Activated CD4-positive, alpha-beta T cell treated with anti-CD3 and anti-CD28 coated beads, Interleukin-2, amount 50 U/mL, for 4 hours (primary cell): ENCODE results near the gene CCDC7.
"Not testable (repeated sequence)": the region's sequence is repeated elsewhere in the genome, so short reads cannot be mapped to it uniquely, and the experiment has no call there.

Experiments
- DNase-seq, 2 experiments: peaks; one replicate each; pipeline ENCODE4 v3.0.0-alpha.2; 2020

Gene CCDC7

GRCh38 chr10:32445740-32446535 is at the start of gene CCDC7:
TSS of gene CCDC7 (plus strand) at chr10:32446140. CDS start at chr10:32451643, 5,503 bp downstream.
- peak; percentile 72 for DNase-seq

- DNase-seq: not testable (repeated sequence)
Observed at GRCh38 chr10:32397163-32397562, 48.8 kb upstream of the CCDC7 start.

- not testable (repeated sequence) for DNase-seq
Observed at GRCh38 chr10:32399720-32400119, 46.2 kb upstream of the CCDC7 start.

GRCh38 chr10:32400961-32401360 is 45.0 kb upstream of the CCDC7 start:
- no peak for DNase-seq

- DNase-seq: no peak
Observed at GRCh38 chr10:32402499-32402898, 43.4 kb upstream of the CCDC7 start.

- DNase-seq: no peak
Observed at GRCh38 chr10:32403091-32403490, 42.8 kb upstream of the CCDC7 start.

- DNase-seq: no peak
Observed at GRCh38 chr10:32408690-32409089, 37.2 kb upstream of the CCDC7 start.

GRCh38 chr10:32409741-32410140 is 36.2 kb upstream of the CCDC7 start:
- no peak for DNase-seq

- no peak for DNase-seq
Observed at GRCh38 chr10:32410569-32410968, 35.4 kb upstream of the CCDC7 start.

GRCh38 chr10:32411797-32412498 is 34.0 kb upstream of the CCDC7 start:
- DNase-seq: no peak

- DNase-seq: no peak
Observed at GRCh38 chr10:32412499-32412853, 33.5 kb upstream of the CCDC7 start.

GRCh38 chr10:32413513-32413912 is 32.4 kb upstream of the CCDC7 start:
- DNase-seq: peak; percentile 31 to 33

GRCh38 chr10:32415361-32415760 is 30.6 kb upstream of the CCDC7 start:
- DNase-seq: no peak

- no peak for DNase-seq
Observed at GRCh38 chr10:32417911-32418547, 27.9 kb upstream of the CCDC7 start.

GRCh38 chr10:32418572-32418971 is 27.4 kb upstream of the CCDC7 start:
- no peak for DNase-seq

GRCh38 chr10:32419615-32420014 is 26.3 kb upstream of the CCDC7 start:
- DNase-seq: no peak

GRCh38 chr10:32426186-32426585 is 19.8 kb upstream of the CCDC7 start:
- DNase-seq: no peak

GRCh38 chr10:32433542-32433941 is 12.4 kb upstream of the CCDC7 start:
- DNase-seq: no peak

GRCh38 chr10:32436215-32436614 is 9.7 kb upstream of the CCDC7 start:
- no peak for DNase-seq

GRCh38 chr10:32437334-32437733 is 8.6 kb upstream of the CCDC7 start:
- DNase-seq: no peak

- DNase-seq: no peak
Observed at GRCh38 chr10:32445036-32445435, 904 bp upstream of the CCDC7 start.

GRCh38 chr10:32446536-32447406 is 831 bp downstream of the CCDC7 start:
- no peak for DNase-seq

- no peak for DNase-seq
Observed at GRCh38 chr10:32454148-32454547, 8.2 kb downstream of the CCDC7 start.
